HAP-1 (cell line): ENCODE results near the gene FYN.

ENCODE experiments used
- DNase-seq, 2 experiments: peaks; one replicate each; pipeline ENCODE4 v3.0.0-alpha.2; 2016 to 2020; ENCODE audit warnings: low spot score in 2 of 2
- H3K27me3 ChIP-seq: fragments of 250-450 bp; sonication (Bioruptor Pico); 2 replicates; pipeline ENCODE4 v1.5.1; 2020; ENCODE audit warnings: low read depth, mild to moderate bottlenecking, moderate library complexity
- H3K36me3 ChIP-seq: fragments of 250-450 bp; sonication (Bioruptor Pico); replicated peaks from 2 replicates; pipeline ENCODE4 v1.5.1; 2020; ENCODE audit warnings: mild to moderate bottlenecking
- H3K4me1 ChIP-seq: fragments of 250-450 bp; sonication (Bioruptor Pico); 2 replicates; pipeline ENCODE4 v1.5.1; 2020; ENCODE audit warnings: mild to moderate bottlenecking
- H3K4me3 ChIP-seq: fragments of 250-450 bp; sonication (Bioruptor Pico); 2 replicates; pipeline ENCODE4 v1.5.1; 2020; ENCODE audit warnings: mild to moderate bottlenecking, moderate library complexity
- H3K9me3 ChIP-seq: fragments of 250-450 bp; sonication (Bioruptor Pico); 2 replicates; pipeline ENCODE4 v1.5.1; 2020; ENCODE audit warnings: mild to moderate bottlenecking, moderate library complexity
- in situ Hi-C: fragments of 300-500 bp; cut with MboI; formaldehyde crosslinking; loops from 3 replicates; pipeline ENCODE4 v1.14.3; 2020; ENCODE audit warnings: low sequenced_read_pairs, inconsistent platforms, mixed read lengths

The FYN gene

DNA sequence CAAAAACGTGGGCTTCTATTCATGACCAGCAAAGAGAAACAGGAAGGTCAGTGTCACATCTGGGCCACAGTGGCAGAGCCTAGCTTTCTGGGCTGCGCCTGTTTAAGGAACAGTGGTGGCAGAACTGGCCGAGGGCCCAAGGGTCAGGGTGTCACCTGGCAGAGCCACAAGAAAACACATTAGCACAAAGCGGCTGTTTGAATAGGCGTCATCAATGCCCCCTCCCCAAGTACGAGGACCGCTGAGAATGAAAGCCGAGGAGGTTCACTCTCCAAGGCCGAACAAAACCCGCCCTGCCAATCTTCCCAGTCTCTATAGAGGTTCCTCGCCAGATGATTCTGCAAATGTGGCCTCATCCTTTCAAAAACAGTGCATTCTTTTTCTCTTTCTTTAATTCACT lies 142.4 kb downstream of the FYN start:
- Histone ChIP-seq H3K4me1 (no peaks in the 10 kb centered on the region), H3K9me3 (no peaks in the 10 kb centered on the region), H3K4me3 (no peak overlapping the region), H3K36me3 (no peaks in the 10 kb centered on the region), H3K27me3 (no peaks in the 10 kb centered on the region)
- DNase-seq = no peak
- in situ Hi-C loops = no loop called here

GRCh38 chr6:111727802-111728201 lies 145.4 kb downstream of the FYN start:
- H3K4me3 ChIP-seq = no peak overlapping the region
- no peaks in the 10 kb centered on the region for H3K4me1 ChIP-seq
- H3K9me3 ChIP-seq = no peaks in the 10 kb centered on the region
- in situ Hi-C loops = no loop called here
- no peaks in the 10 kb centered on the region for H3K27me3 ChIP-seq
- peak; percentile 15 for DNase-seq
- no peaks in the 10 kb centered on the region for H3K36me3 ChIP-seq

GRCh38 chr6:111727041-111727440 lies 146.2 kb downstream of the FYN start:
- DNase-seq = no peak
- Histone ChIP-seq H3K27me3 (no peaks in the 10 kb centered on the region), H3K36me3 (no peaks in the 10 kb centered on the region), H3K9me3 (no peaks in the 10 kb centered on the region), H3K4me1 (no peaks in the 10 kb centered on the region), H3K4me3 (no peak overlapping the region)
- in situ Hi-C loops = no loop called here

- no peak for DNase-seq
- in situ Hi-C loops = no loop called here
- no peaks in the 10 kb centered on the region for H3K4me1 ChIP-seq
These were observed 147.7 kb downstream of the FYN start for GRCh38 chr6:111725446-111726112.

GRCh38 chr6:111724505-111724904 lies 148.7 kb downstream of the FYN start:
- in situ Hi-C loops = no loop called here

More at GRCh38 chr6:111725446-111726112, 147.7 kb downstream of the FYN start:
- Histone ChIP-seq H3K36me3 (no peaks in the 10 kb centered on the region), H3K4me3 (no peak overlapping the region), H3K9me3 (no peaks in the 10 kb centered on the region), H3K27me3 (no peaks in the 10 kb centered on the region)

GRCh38 chr6:111724039-111724438 lies 149.2 kb downstream of the FYN start:
- H3K4me3 ChIP-seq = no peak overlapping the region
- no peaks in the 10 kb centered on the region for H3K9me3 ChIP-seq
- no peak for DNase-seq
- H3K27me3 ChIP-seq = no peaks in the 10 kb centered on the region
- H3K36me3 ChIP-seq = no peaks in the 10 kb centered on the region
- in situ Hi-C loops = no loop called here
- H3K4me1 ChIP-seq = no peaks in the 10 kb centered on the region

More at GRCh38 chr6:111724505-111724904, 148.7 kb downstream of the FYN start:
- no peak for DNase-seq
- no peaks in the 10 kb centered on the region for H3K9me3 ChIP-seq
- H3K4me3 ChIP-seq = no peak overlapping the region
- no peaks in the 10 kb centered on the region for H3K27me3 ChIP-seq
- H3K36me3 ChIP-seq = no peaks in the 10 kb centered on the region
- H3K4me1 ChIP-seq = no peaks in the 10 kb centered on the region

GRCh38 chr6:111723412-111723970 lies 149.8 kb downstream of the FYN start:
- Histone ChIP-seq H3K4me1 (no peaks in the 10 kb centered on the region), H3K9me3 (no peaks in the 10 kb centered on the region), H3K27me3 (no peaks in the 10 kb centered on the region), H3K36me3 (no peaks in the 10 kb centered on the region), H3K4me3 (no peak overlapping the region)
- in situ Hi-C loops = no loop called here
- DNase-seq = no peak

- no peak for DNase-seq
- Histone ChIP-seq H3K9me3 (no peaks in the 10 kb centered on the region), H3K4me3 (no peak overlapping the region), H3K36me3 (no peaks in the 10 kb centered on the region), H3K27me3 (no peaks in the 10 kb centered on the region), H3K4me1 (no peaks in the 10 kb centered on the region)
- in situ Hi-C loops = no loop called here
These were observed 151.0 kb downstream of the FYN start for GRCh38 chr6:111722179-111722731.

- Histone ChIP-seq H3K27me3 (no peaks in the 10 kb centered on the region), H3K36me3 (no peaks in the 10 kb centered on the region), H3K9me3 (no peaks in the 10 kb centered on the region), H3K4me3 (no peak overlapping the region), H3K4me1 (no peaks in the 10 kb centered on the region)
- in situ Hi-C loops = no loop called here
- peak in 1 of 2 experiments; percentile 65 for DNase-seq
These were observed 151.5 kb downstream of the FYN start for GRCh38 chr6:111721753-111722154.

- no peaks in the 10 kb centered on the region for H3K36me3 ChIP-seq
- in situ Hi-C loops = no loop called here
- no peak for DNase-seq
- no peaks in the 10 kb centered on the region for H3K27me3 ChIP-seq
- no peaks in the 10 kb centered on the region for H3K4me1 ChIP-seq
- no peak overlapping the region for H3K4me3 ChIP-seq
- no peaks in the 10 kb centered on the region for H3K9me3 ChIP-seq
These were observed 152.2 kb downstream of the FYN start for GRCh38 chr6:111720931-111721496.

GRCh38 chr6:111718990-111719389 lies 154.3 kb downstream of the FYN start:
- H3K4me1 ChIP-seq = no peaks in the 10 kb centered on the region
- in situ Hi-C loops = no loop called here
- no peaks in the 10 kb centered on the region for H3K9me3 ChIP-seq
- no peak for DNase-seq
- H3K27me3 ChIP-seq = no peaks in the 10 kb centered on the region
- H3K4me3 ChIP-seq = no peak overlapping the region
- H3K36me3 ChIP-seq = no peaks in the 10 kb centered on the region

DNA sequence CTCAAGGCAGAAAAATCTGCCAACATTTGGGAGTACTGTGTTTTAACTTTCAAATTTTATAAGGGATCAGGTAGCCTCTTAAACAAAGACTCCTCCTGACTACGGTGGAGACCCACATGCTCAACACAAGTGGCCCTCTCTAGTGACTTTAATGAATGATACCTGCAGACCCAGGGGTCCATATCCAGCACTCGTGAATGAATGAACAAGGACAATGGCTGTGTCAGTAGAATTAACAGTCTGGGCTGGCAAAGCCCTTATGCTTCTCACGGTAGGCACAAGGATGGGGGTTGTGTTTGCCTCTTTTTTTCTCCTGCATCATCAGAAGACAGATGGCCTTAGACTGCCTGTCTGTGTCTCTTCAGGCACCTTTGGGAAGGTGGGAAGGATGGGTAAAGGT lies 154.9 kb downstream of the FYN start:
- Histone ChIP-seq H3K9me3 (no peaks in the 10 kb centered on the region), H3K36me3 (no peaks in the 10 kb centered on the region), H3K4me3 (no peak overlapping the region), H3K4me1 (no peaks in the 10 kb centered on the region), H3K27me3 (no peaks in the 10 kb centered on the region)
- no peak for DNase-seq
- in situ Hi-C loops = no loop called here

- Histone ChIP-seq H3K4me1 (no peaks in the 10 kb centered on the region), H3K9me3 (no peaks in the 10 kb centered on the region), H3K27me3 (no peaks in the 10 kb centered on the region), H3K4me3 (no peak overlapping the region), H3K36me3 (no peaks in the 10 kb centered on the region; the same call in 1 of the 2 replicates)
- in situ Hi-C loops = no loop called here
- DNase-seq = no peak
These were observed 155.6 kb downstream of the FYN start for GRCh38 chr6:111717621-111718020.

GRCh38 chr6:111716325-111716724 lies 156.9 kb downstream of the FYN start:
- in situ Hi-C loops = no loop called here
- Histone ChIP-seq H3K9me3 (no peaks in the 10 kb centered on the region), H3K4me1 (no peaks in the 10 kb centered on the region), H3K27me3 (no peaks in the 10 kb centered on the region), H3K4me3 (no peak overlapping the region), H3K36me3 (no peaks in the 10 kb centered on the region; the same call in 1 of the 2 replicates)
- DNase-seq = no peak
